Right atrium auricular region (tissue), 2 donors: ENCODE measurements around the gene BMI1. TPM values are rescaled to one million over a fixed set of nuclear protein-coding genes. Genes with fewer than 3 reads are reported as not detected.

Experiments
- DNase-seq: peaks from one replicate; pipeline ENCODE4 v3.0.0-alpha.2; 2019; ENCODE audit warnings: low spot score
- H3K27ac ChIP-seq, 2 donors: fragments of 200-600 bp; sonication (generic); 1 replicate in 1 of 2; 2 replicates in 1 of 2; pipeline ENCODE4 v1.5.1; 2016 to 2019
- H3K27me3 ChIP-seq, 2 donors: fragments of 200-600 bp; sonication (generic); one replicate each; pipeline versions ENCODE4 v1.5.1 to v1.6.0; 2017 to 2019
- H3K36me3 ChIP-seq: fragments of 200-600 bp; sonication (generic); one replicate; pipeline ENCODE4 v1.5.1; 2016
- H3K4me1 ChIP-seq, 2 donors: fragments of 200-600 bp; sonication (generic); one replicate each; pipeline versions ENCODE4 v1.5.1 to v1.6.0; 2017 to 2019
- H3K4me3 ChIP-seq, 2 donors: fragments of 200-600 bp; sonication (generic); 1 replicate in 1 of 2; 2 replicates in 1 of 2; pipeline ENCODE4 v1.5.1; 2017 to 2019; ENCODE audit warnings: mild to moderate bottlenecking in 1 of 2, moderate library complexity in 1 of 2
- H3K9me3 ChIP-seq, 2 donors: fragments of 200-600 bp; sonication (generic); one replicate each; pipeline ENCODE4 v1.5.1; 2019
- total RNA-seq, 2 donors: library from RNA; depleted of rRNA; stranded (reverse); fragments of >200 nt; gene quantifications; one replicate each; pipeline ENCODE4 v1.1.0, GENCODE V29; 2016
- TF ChIP-seq, protein P1 (sequence below), 2 donors: fragments of 200-600 bp; sonication (generic); IDR thresholded peaks; one replicate each; pipeline ENCODE4 v1.5.1; 2019; ENCODE audit warnings: antibody characterized with exemption in 2 of 2

BMI1 gene
- total RNA-seq, 2 donors from 2014 or later, result 34.7 to 40.7 TPM

DNA sequence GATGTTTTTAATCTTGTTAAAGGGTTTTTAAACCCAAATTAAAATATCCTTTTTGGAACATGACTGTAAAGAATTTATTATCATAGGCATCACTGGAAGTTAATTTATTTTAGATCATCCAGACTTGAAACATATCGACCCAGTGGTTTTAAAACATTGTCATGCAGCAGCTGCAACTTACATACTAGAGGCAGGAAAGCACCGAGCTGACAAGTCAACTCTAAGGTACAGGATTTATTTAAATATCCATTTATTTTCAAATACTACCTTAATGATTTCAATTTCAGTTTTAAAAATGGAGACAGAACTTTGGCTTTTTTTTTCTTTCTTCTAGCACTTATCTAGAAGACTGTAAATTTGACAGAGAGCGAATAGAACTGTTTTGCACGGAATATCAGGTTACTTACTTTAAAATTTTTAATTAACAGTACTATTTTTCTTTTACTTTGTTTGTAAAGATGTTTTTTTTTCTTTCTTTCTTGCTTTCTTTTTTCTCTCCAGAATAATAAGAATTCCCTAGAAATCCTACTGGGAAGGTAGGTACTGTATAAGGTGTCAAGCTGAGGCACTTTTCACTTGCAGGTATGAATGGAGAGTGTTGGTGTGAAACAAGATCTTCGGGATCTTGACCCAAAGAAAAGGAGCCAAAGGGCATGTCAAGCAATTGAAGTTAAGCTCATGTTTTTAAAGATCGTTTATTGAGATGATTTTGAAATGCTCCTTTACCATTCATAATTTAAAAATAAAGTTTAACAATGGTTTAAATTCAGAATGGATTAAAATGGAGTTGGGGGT is 2.9 kb upstream of the BMI1 start:
- Histone ChIP-seq H3K4me3 (no peak overlapping the region), H3K27me3 (peaks cover 0 to 4% of the 10 kb centered on the region in 2 donors), H3K4me1 (peaks cover 0 to 35% of the 10 kb centered on the region in 2 donors), H3K9me3 (no peaks in the 10 kb centered on the region), H3K27ac (no peak overlapping the region), H3K36me3 (no peaks in the 10 kb centered on the region)
- DNase-seq, result no peak
- TF ChIP-seq, protein P1, sequence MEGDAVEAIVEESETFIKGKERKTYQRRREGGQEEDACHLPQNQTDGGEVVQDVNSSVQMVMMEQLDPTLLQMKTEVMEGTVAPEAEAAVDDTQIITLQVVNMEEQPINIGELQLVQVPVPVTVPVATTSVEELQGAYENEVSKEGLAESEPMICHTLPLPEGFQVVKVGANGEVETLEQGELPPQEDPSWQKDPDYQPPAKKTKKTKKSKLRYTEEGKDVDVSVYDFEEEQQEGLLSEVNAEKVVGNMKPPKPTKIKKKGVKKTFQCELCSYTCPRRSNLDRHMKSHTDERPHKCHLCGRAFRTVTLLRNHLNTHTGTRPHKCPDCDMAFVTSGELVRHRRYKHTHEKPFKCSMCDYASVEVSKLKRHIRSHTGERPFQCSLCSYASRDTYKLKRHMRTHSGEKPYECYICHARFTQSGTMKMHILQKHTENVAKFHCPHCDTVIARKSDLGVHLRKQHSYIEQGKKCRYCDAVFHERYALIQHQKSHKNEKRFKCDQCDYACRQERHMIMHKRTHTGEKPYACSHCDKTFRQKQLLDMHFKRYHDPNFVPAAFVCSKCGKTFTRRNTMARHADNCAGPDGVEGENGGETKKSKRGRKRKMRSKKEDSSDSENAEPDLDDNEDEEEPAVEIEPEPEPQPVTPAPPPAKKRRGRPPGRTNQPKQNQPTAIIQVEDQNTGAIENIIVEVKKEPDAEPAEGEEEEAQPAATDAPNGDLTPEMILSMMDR (IDR thresholded peaks at IDR 0.05), result no peak

DNA sequence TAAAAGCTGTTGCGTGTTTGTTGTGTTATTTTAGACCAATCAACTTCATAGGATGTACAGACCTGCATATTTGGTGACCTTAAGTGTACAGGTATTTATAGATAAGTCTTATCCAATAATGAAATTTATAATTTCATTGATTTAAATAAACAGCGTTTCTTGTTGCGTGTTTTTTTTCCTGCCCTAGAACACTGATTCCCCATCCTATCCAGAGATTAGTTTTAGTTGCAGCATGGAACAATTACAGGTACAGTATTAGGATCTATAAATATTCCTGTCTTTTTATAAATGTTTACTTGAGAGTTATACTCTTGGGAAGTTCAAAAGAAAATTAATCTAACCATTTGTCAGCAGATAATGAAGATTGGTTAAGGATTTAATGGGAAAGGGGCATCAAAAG is 2.1 kb upstream of the BMI1 start:
- peaks cover 0 to 43% of the 10 kb centered on the region in 2 donors for H3K4me1 ChIP-seq
- H3K4me3 ChIP-seq, result no peak overlapping the region
- no peaks in the 10 kb centered on the region for H3K36me3 ChIP-seq
- no peak overlapping the region for H3K27ac ChIP-seq
- peaks cover 0 to 4% of the 10 kb centered on the region in 2 donors for H3K27me3 ChIP-seq
- no peak for DNase-seq
- no peaks in the 10 kb centered on the region for H3K9me3 ChIP-seq
- TF ChIP-seq, protein P1 (IDR thresholded peaks at IDR 0.05), result no peak

DNA sequence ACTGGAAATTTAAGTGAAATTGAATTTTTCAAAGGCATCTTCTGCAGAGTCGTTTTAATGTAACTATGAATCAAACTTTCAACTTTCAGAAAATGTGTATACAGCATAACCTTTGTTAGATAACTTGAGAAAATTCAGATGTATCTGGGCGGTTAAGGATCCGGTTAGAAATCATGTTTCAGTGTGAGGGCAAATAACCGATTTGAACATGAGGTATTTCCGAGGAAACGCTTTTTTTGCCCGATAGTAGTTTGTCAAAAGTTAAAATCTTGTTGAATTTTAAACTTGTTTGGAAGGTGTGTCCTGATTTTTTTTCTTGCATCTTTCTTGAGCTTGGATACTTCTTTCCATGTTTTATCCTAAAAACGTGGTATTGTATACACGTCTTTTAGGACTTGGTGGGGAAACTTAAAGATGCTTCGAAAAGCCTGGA is 1.3 kb upstream of the BMI1 start:
- H3K4me1 ChIP-seq, result peaks cover 0 to 51% of the 10 kb centered on the region in 2 donors
- no peaks in the 10 kb centered on the region for H3K36me3 ChIP-seq
- no peaks in the 10 kb centered on the region for H3K9me3 ChIP-seq
- no peak overlapping the region for H3K4me3 ChIP-seq
- peak overlapping the region; percentile 76 for H3K27ac ChIP-seq
- peaks cover 0 to 4% of the 10 kb centered on the region in 2 donors for H3K27me3 ChIP-seq
- TF ChIP-seq, protein P1 (IDR thresholded peaks at IDR 0.05), result no peak
- no peak for DNase-seq

DNA sequence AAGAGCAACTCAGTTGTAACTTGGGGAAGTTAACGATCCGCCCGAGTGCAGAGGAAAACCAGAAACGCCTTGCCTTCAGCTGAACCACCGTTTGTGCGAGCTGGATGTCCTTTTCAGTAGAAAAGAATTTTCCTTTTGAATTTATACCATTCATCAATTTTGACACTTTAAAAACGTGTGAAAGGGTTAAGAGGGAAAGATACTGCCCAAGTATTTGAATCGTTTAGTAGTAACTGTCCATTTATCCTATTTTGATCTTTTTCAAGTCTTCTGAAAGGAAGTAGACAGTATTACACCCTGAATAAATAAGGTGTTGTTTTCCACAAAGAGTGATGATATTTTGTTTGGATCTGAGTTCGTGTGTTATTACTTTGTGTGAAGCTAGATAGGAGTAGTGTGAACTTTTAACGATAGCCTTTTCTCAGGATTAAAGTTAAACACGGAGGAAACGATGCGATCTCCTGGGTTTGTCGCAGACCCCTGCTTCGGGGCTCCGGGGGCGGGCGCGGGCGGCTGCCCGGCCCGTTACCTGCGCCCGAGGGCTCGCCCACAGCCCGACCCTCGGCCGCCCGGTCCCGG is 830 bp upstream of the BMI1 start:
- no peak for DNase-seq
- TF ChIP-seq, protein P1 (IDR thresholded peaks at IDR 0.05), result no peak

DNA sequence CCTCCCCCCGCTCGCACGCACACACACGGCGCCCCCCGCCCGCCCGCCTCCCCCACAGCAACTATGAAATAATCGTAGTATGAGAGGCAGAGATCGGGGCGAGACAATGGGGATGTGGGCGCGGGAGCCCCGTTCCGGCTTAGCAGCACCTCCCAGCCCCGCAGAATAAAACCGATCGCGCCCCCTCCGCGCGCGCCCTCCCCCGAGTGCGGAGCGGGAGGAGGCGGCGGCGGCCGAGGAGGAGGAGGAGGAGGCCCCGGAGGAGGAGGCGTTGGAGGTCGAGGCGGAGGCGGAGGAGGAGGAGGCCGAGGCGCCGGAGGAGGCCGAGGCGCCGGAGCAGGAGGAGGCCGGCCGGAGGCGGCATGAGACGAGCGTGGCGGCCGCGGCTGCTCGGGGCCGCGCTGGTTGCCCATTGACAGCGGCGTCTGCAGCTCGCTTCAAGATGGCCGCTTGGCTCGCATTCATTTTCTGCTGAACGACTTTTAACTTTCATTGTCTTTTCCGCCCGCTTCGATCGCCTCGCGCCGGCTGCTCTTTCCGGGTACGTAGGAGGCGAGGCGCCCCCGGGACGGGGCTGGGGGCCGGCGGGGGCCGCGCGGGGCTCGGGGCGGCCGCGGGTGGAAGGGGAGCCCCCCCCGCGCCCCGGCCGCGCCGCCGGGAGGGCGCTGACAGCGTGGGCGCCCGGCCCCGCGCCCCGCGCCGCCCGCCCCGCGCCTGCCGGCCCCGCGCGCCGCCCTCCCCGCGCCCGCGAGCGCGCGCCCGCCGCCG is 441 bp downstream of the BMI1 start:
- H3K27me3 ChIP-seq, result peaks cover 0 to 4% of the 10 kb centered on the region in 2 donors
- H3K36me3 ChIP-seq, result no peaks in the 10 kb centered on the region
- TF ChIP-seq, protein P1 (IDR thresholded peaks at IDR 0.05), result no peak
- peak overlapping the region; percentile 97 to 99 for H3K27ac ChIP-seq
- peak overlapping the region; percentile 90 to 94 for H3K4me3 ChIP-seq
- DNase-seq, result peak; percentile 64
- H3K4me1 ChIP-seq, result peaks cover 0 to 57% of the 10 kb centered on the region in 2 donors
- no peaks in the 10 kb centered on the region for H3K9me3 ChIP-seq

More for the DNA sequence above, 830 bp upstream of the BMI1 start:
- Histone ChIP-seq H3K9me3 (no peaks in the 10 kb centered on the region), H3K4me3 (peak overlapping the region; percentile 41 to 90), H3K36me3 (no peaks in the 10 kb centered on the region), H3K27me3 (peaks cover 0 to 4% of the 10 kb centered on the region in 2 donors), H3K4me1 (peaks cover 0 to 54% of the 10 kb centered on the region in 2 donors), H3K27ac (peak overlapping the region; percentile 76)
